Measurements from ENCODE around the gene SLC44A4.

- no peak for TF ChIP-seq CTCF (IDR thresholded peaks at IDR 0.05)
- TF ChIP-seq EZH2phosphoT487 (IDR thresholded peaks at IDR 0.05): no peak
These were observed 575 bp downstream of the SLC44A4 start for GRCh38 chr6:31878222-31878621.
